GM18873 (cell line): ENCODE measurements around the gene CUBN.

Experiments used
- ATAC-seq: cut with Tn5 transposase; IDR thresholded peaks from one replicate; pipeline ENCODE4 v1.9.1; 2021; ENCODE audit warnings: mild to moderate bottlenecking, moderate library complexity, moderate number of reproducible peaks; ENCODE audit not compliant: unreplicated experiment, low FRiP score

The CUBN gene

GRCh38 chr10:17049195-17049594 is 80.4 kb downstream of the CUBN start:
- ATAC-seq, result no peak

GRCh38 chr10:17047908-17048307 is 81.7 kb downstream of the CUBN start:
- no peak for ATAC-seq

GRCh38 chr10:17046989-17047388 is 82.6 kb downstream of the CUBN start:
- no peak for ATAC-seq

- ATAC-seq, result no peak
Observed at GRCh38 chr10:17043586-17043985, 86.0 kb downstream of the CUBN start.

- no peak for ATAC-seq
Observed at GRCh38 chr10:17041626-17042520, 87.7 kb downstream of the CUBN start.

GRCh38 chr10:17038627-17039026 is 91.0 kb downstream of the CUBN start:
- no peak for ATAC-seq

- no peak for ATAC-seq
Observed at GRCh38 chr10:17037910-17038309, 91.7 kb downstream of the CUBN start.

GRCh38 chr10:17035446-17035845 is 94.2 kb downstream of the CUBN start:
- no peak for ATAC-seq

- ATAC-seq, result no peak
Observed at GRCh38 chr10:17033529-17034260, 95.9 kb downstream of the CUBN start.

GRCh38 chr10:17031637-17032635 is 97.7 kb downstream of the CUBN start:
- ATAC-seq, result no peak

- no peak for ATAC-seq
Observed at GRCh38 chr10:17029581-17030271, 99.9 kb downstream of the CUBN start.

- ATAC-seq, result no peak
Observed at GRCh38 chr10:17029239-17029580, 100.4 kb downstream of the CUBN start.

GRCh38 chr10:17028798-17029197 is 100.8 kb downstream of the CUBN start:
- ATAC-seq, result no peak

GRCh38 chr10:17026686-17027485 is 102.7 kb downstream of the CUBN start:
- ATAC-seq, result peak; percentile 54

GRCh38 chr10:17025444-17026295 is 103.9 kb downstream of the CUBN start:
- no peak for ATAC-seq

- ATAC-seq, result no peak
Observed at GRCh38 chr10:17024461-17024860, 105.2 kb downstream of the CUBN start.

GRCh38 chr10:17023386-17024298 is 106.0 kb downstream of the CUBN start:
- peak; percentile 97 for ATAC-seq
